ENCODE measurements around the gene RASEF. TPM values are rescaled to one million over a fixed set of nuclear protein-coding genes. Genes with fewer than 3 reads are reported as not detected.

The RASEF gene
- total and polyA plus RNA-seq, 10 of the 15 experiments (the other 5 are each of a cell fraction or from before 2014, with no cell fraction given): under 0.01 to 0.04 (median 0.01) TPM; not detected in 7

GRCh38 chr9:83006378-83006777 lies 56.6 kb downstream of the RASEF start:
- FAIRE-seq: no peak
- TF ChIP-seq NKRF (conservative IDR thresholded peaks at IDR 0.05) (no peak), SPI1 (IDR thresholded peaks at IDR 0.05; ENCODE audit: borderline replicate concordance, insufficient read depth, low read depth, low read length) (peak; percentile 83), IRF4 (IDR thresholded peaks at IDR 0.05; ENCODE audit: low read depth, low read length) (0 out of 2 replicates have a peak, but pooled peaks have one; percentile 30), NR2F1 (conservative IDR thresholded peaks at IDR 0.05) (peak; percentile 36; the same call in 1 of the 2 replicates), ZNF384 (IDR thresholded peaks at IDR 0.05; ENCODE audit: borderline replicate concordance, low read depth, low read length) (peak; percentile 56; the same call in 1 of the 2 replicates)
- no peaks in the 10 kb centered on the region for H4K20me1 ChIP-seq (ENCODE audit: control insufficient read depth, insufficient read depth)

GRCh38 chr9:83005963-83006362 lies 57.0 kb downstream of the RASEF start:
- H3K79me2 ChIP-seq (ENCODE audit: control insufficient read depth, insufficient read depth, low read length): no peaks in the 10 kb centered on the region
- CTCF ChIA-PET: interaction anchor here (1.2 kb wide), 1 partner anchor 20 kb away, joined by 3 read pairs; no protein-coding TSS in a partner anchor
- no peak overlapping the region for H3K4me2 ChIP-seq (ENCODE audit: control insufficient read depth, insufficient read depth)
- 41% methylated on average over 2 of the region's 2 CpGs for WGBS (ENCODE audit: insufficient coverage, insufficient replicate concordance, low lambda C conversion rate, missing lambda C conversion rate)
- POLR2A ChIA-PET: no interaction called here
- no peaks in the 10 kb centered on the region for H3K36me3 ChIP-seq (ENCODE audit: control insufficient read depth in 2 of 2, insufficient read depth in 2 of 2, low read length in 1 of 2)
- no peaks in the 10 kb centered on the region for H3K27me3 ChIP-seq (replicated peaks in 1 of 2; ENCODE audit: control insufficient read depth in 2 of 2, insufficient read depth in 2 of 2, low read length in 1 of 2)
- RAD21 ChIA-PET (ENCODE audit: unreplicated experiment): no interaction called here
- BruUV-seq (replicated peaks): no TSS peak
- H3K4me3 ChIP-seq: no peak overlapping the region
- DNase-seq (ENCODE audit: low read depth, low spot score) (no peak), FAIRE-seq (no peak), ATAC-seq (no peak)
- in situ Hi-C loops (cut with MboI) (no loop called here), intact Hi-C loops (cut with micrococcal nuclease; ENCODE audit: unreplicated experiment) (no loop called here)
- H3K9ac ChIP-seq (ENCODE audit: control insufficient read depth, insufficient read depth, low read length): no peak overlapping the region
- no peaks in the 10 kb centered on the region for H4K20me1 ChIP-seq (ENCODE audit: control insufficient read depth, insufficient read depth)
- no peaks in the 10 kb centered on the region for H3K4me1 ChIP-seq (ENCODE audit: control insufficient read depth, insufficient read depth, low read length)
- H3K27ac ChIP-seq (ENCODE audit: control insufficient read depth, insufficient read depth): no peak overlapping the region
- no peak overlapping the region for H2AFZ ChIP-seq (ENCODE audit: control insufficient read depth, low read depth, low read length)
- SMC1A ChIA-PET (ENCODE audit: uncharacterized antibody, unreplicated experiment): interaction anchor here (1.0 kb wide), 1 partner anchor 10 kb away, joined by 4 read pairs; no protein-coding TSS in a partner anchor
- no peaks in the 10 kb centered on the region for H3K9me3 ChIP-seq (replicated peaks; ENCODE audit: control insufficient read depth, insufficient read depth, low read length)
- TF ChIP-seq MYB (IDR thresholded peaks at IDR 0.05; ENCODE audit: borderline replicate concordance, low read depth, low read length) (no peak), JUND (IDR thresholded peaks at IDR 0.05; ENCODE audit: low read depth, low read length) (no peak), PAX8 (IDR thresholded peaks at IDR 0.05) (no peak), CREB1 (IDR thresholded peaks at IDR 0.05; ENCODE audit: low read depth) (no peak), HDGF (IDR thresholded peaks at IDR 0.05) (no peak), E2F4 (IDR thresholded peaks at IDR 0.05; ENCODE audit: low read depth, low read length) (no peak), GABPA (IDR thresholded peaks at IDR 0.05; ENCODE audit: low read depth) (no peak), NR2F1 (conservative IDR thresholded peaks at IDR 0.05) (no peak), MXI1 (IDR thresholded peaks at IDR 0.05; ENCODE audit: low read depth, low read length) (no peak), NKRF (conservative IDR thresholded peaks at IDR 0.05) (no peak)

More at GRCh38 chr9:83006378-83006777, 56.6 kb downstream of the RASEF start:
- H3K36me3 ChIP-seq (ENCODE audit: control insufficient read depth in 2 of 2, insufficient read depth in 2 of 2, low read length in 1 of 2): no peaks in the 10 kb centered on the region
- in situ Hi-C loops (cut with MboI): no loop called here
- ChIA-PET POLR2A (no interaction called here), RAD21 (ENCODE audit: unreplicated experiment) (no interaction called here), SMC1A (ENCODE audit: uncharacterized antibody, unreplicated experiment) (interaction anchor here (1.0 kb wide), 1 partner anchor 9 kb away, joined by 4 read pairs; no protein-coding TSS in a partner anchor), CTCF (no interaction called here)
- H3K27ac ChIP-seq (ENCODE audit: control insufficient read depth, insufficient read depth): no peak overlapping the region
- no peak overlapping the region for H3K9ac ChIP-seq (ENCODE audit: control insufficient read depth, insufficient read depth, low read length)
- no peaks in the 10 kb centered on the region for H3K4me1 ChIP-seq (ENCODE audit: control insufficient read depth, insufficient read depth, low read length)
- H3K9me3 ChIP-seq (replicated peaks; ENCODE audit: control insufficient read depth, insufficient read depth, low read length): no peaks in the 10 kb centered on the region
- DNase-seq (ENCODE audit: low read depth, low spot score) (peak; percentile 1), ATAC-seq (peak; percentile 63)
- no peak overlapping the region for H3K4me3 ChIP-seq
- no peaks in the 10 kb centered on the region for H3K27me3 ChIP-seq (replicated peaks in 1 of 2; ENCODE audit: control insufficient read depth in 2 of 2, insufficient read depth in 2 of 2, low read length in 1 of 2)
- H3K4me2 ChIP-seq (ENCODE audit: control insufficient read depth, insufficient read depth): no peak overlapping the region
- H3K79me2 ChIP-seq (ENCODE audit: control insufficient read depth, insufficient read depth, low read length): no peaks in the 10 kb centered on the region
- H2AFZ ChIP-seq (ENCODE audit: control insufficient read depth, low read depth, low read length): no peak overlapping the region
- BruUV-seq (replicated peaks): no TSS peak
- intact Hi-C loops (cut with micrococcal nuclease; ENCODE audit: unreplicated experiment): no loop called here
